Loucy (cell line): Measurements from ENCODE around the gene ARFIP1.

Experiments used
- H2AFZ ChIP-seq: fragments of 200-600 bp; sonication (generic); 2 replicates; pipeline ENCODE4 v1.6.0; 2016; ENCODE audit warnings: antibody characterized with exemption, mild to moderate bottlenecking, low read length, moderate library complexity
- H3F3A ChIP-seq: fragments of 200-600 bp; 2 replicates; pipeline ENCODE4 v1.6.0; 2016; ENCODE audit warnings: antibody characterized with exemption, low read depth, mild to moderate bottlenecking
- H3K27me3 ChIP-seq: fragments of 200-600 bp; sonication (generic); 2 replicates; pipeline ENCODE4 v1.6.1; 2014; ENCODE audit warnings: low read length, mild to moderate bottlenecking; ENCODE audit not compliant: insufficient read depth, poor library complexity, severe bottlenecking
- H3K36me3 ChIP-seq: fragments of 200-600 bp; sonication (generic); 2 replicates; pipeline ENCODE4 v1.6.1; 2016; ENCODE audit warnings: low read length; ENCODE audit not compliant: insufficient read depth
- H3K4me1 ChIP-seq: fragments of 200-600 bp; sonication (generic); 2 replicates; pipeline ENCODE4 v1.5.1; 2014; ENCODE audit warnings: low read length, mild to moderate bottlenecking; ENCODE audit not compliant: insufficient read depth, poor library complexity, severe bottlenecking
- H3K4me2 ChIP-seq: fragments of 200-600 bp; sonication (generic); 2 replicates; pipeline ENCODE4 v1.6.0; 2014; ENCODE audit warnings: antibody characterized with exemption, low read length, low read depth, mild to moderate bottlenecking; ENCODE audit not compliant: poor library complexity, severe bottlenecking
- H3K4me3 ChIP-seq: fragments of 200-600 bp; sonication (generic); 2 replicates; pipeline ENCODE4 v1.5.1; 2014; ENCODE audit warnings: low read length, mild to moderate bottlenecking, mixed read lengths; ENCODE audit not compliant: poor library complexity, severe bottlenecking
- H3K79me2 ChIP-seq: fragments of 200-600 bp; sonication (generic); 2 replicates; pipeline ENCODE4 v1.6.1; 2014; ENCODE audit warnings: low read length; ENCODE audit not compliant: insufficient read depth
- H3K9ac ChIP-seq: fragments of 200-600 bp; sonication (generic); 2 replicates; pipeline ENCODE4 v1.6.0; 2014; ENCODE audit warnings: mild to moderate bottlenecking, low read depth, low read length, moderate library complexity; ENCODE audit not compliant: poor library complexity, severe bottlenecking
- H3K9me2 ChIP-seq: fragments of 200-600 bp; sonication (generic); replicated peaks from 2 replicates; pipeline ENCODE4 v1.6.1; 2016; ENCODE audit warnings: low read depth, low read length, mixed read lengths
- H3K9me3 ChIP-seq: fragments of 200-600 bp; sonication (generic); 2 replicates; pipeline ENCODE4 v1.6.1; 2014; ENCODE audit warnings: mild to moderate bottlenecking, antibody characterized with exemption, low read length, low read depth; ENCODE audit not compliant: insufficient read depth
- H4K20me1 ChIP-seq: fragments of 200-600 bp; sonication (generic); 2 replicates; pipeline ENCODE4 v1.6.0; 2014; ENCODE audit warnings: antibody characterized with exemption, low read length, mild to moderate bottlenecking; ENCODE audit not compliant: insufficient read depth, poor library complexity, severe bottlenecking
- EZH2phosphoT487 ChIP-seq: fragments of 200-600 bp; IDR thresholded peaks from 2 replicates; pipeline ENCODE4 v1.6.1; 2018; ENCODE audit warnings: antibody characterized with exemption, mild to moderate bottlenecking, moderate library complexity, borderline replicate concordance
- TF ChIP-seq, protein P1 (sequence below): fragments of 200-600 bp; sonication (generic); conservative IDR thresholded peaks from 2 replicates; pipeline ENCODE4 v1.5.1; 2014; ENCODE audit warnings: mild to moderate bottlenecking, antibody characterized with exemption, low read length

The ARFIP1 gene

GRCh38 chr4:152939621-152940020 is 159.9 kb downstream of the ARFIP1 start:
- no peak overlapping the region for H3K9ac ChIP-seq
- no peak for TF ChIP-seq EZH2phosphoT487
- TF ChIP-seq, protein P1, sequence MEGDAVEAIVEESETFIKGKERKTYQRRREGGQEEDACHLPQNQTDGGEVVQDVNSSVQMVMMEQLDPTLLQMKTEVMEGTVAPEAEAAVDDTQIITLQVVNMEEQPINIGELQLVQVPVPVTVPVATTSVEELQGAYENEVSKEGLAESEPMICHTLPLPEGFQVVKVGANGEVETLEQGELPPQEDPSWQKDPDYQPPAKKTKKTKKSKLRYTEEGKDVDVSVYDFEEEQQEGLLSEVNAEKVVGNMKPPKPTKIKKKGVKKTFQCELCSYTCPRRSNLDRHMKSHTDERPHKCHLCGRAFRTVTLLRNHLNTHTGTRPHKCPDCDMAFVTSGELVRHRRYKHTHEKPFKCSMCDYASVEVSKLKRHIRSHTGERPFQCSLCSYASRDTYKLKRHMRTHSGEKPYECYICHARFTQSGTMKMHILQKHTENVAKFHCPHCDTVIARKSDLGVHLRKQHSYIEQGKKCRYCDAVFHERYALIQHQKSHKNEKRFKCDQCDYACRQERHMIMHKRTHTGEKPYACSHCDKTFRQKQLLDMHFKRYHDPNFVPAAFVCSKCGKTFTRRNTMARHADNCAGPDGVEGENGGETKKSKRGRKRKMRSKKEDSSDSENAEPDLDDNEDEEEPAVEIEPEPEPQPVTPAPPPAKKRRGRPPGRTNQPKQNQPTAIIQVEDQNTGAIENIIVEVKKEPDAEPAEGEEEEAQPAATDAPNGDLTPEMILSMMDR = no peak

DNA sequence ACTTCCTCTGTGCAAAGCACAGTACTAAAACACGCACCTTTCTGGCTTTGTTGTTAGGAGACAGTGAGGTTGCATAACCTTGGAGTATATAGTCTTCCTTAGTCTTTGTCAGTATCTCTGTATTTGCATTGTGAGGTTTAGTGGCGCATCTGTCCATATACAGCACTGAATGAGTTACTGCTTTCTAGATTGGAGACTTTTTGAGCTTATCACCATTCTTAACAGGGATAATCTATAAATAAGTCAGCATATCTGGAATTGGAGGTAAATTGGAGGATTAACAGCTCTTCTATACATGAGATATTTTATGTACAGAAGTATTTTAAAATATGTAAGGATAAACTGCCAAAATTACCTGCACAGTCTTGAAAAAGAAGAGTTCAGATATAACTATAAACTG is 160.7 kb downstream of the ARFIP1 start:
- Histone ChIP-seq H3F3A (no peaks in the 10 kb centered on the region), H3K4me1 (peaks cover 20% of the 10 kb centered on the region), H3K79me2 (no peaks in the 10 kb centered on the region), H3K4me3 (no peak overlapping the region), H3K9ac (no peak overlapping the region), H3K36me3 (no peaks in the 10 kb centered on the region), H2AFZ (no peak overlapping the region), H4K20me1 (no peaks in the 10 kb centered on the region), H3K27me3 (no peaks in the 10 kb centered on the region), H3K9me2 (no peaks in the 10 kb centered on the region), H3K9me3 (no peaks in the 10 kb centered on the region), H3K4me2 (no peak overlapping the region)
- TF ChIP-seq, protein P1 = no peak
- TF ChIP-seq EZH2phosphoT487 = no peak

More at GRCh38 chr4:152939621-152940020, 159.9 kb downstream of the ARFIP1 start:
- H3F3A ChIP-seq = no peaks in the 10 kb centered on the region
- H3K4me1 ChIP-seq = peaks cover 15% of the 10 kb centered on the region
- H3K4me3 ChIP-seq = no peak overlapping the region
- no peaks in the 10 kb centered on the region for H4K20me1 ChIP-seq
- no peak overlapping the region for H2AFZ ChIP-seq
- H3K4me2 ChIP-seq = no peak overlapping the region
- no peaks in the 10 kb centered on the region for H3K9me2 ChIP-seq
- H3K36me3 ChIP-seq = no peaks in the 10 kb centered on the region
- no peaks in the 10 kb centered on the region for H3K27me3 ChIP-seq
- no peaks in the 10 kb centered on the region for H3K9me3 ChIP-seq
- H3K79me2 ChIP-seq = no peaks in the 10 kb centered on the region

DNA sequence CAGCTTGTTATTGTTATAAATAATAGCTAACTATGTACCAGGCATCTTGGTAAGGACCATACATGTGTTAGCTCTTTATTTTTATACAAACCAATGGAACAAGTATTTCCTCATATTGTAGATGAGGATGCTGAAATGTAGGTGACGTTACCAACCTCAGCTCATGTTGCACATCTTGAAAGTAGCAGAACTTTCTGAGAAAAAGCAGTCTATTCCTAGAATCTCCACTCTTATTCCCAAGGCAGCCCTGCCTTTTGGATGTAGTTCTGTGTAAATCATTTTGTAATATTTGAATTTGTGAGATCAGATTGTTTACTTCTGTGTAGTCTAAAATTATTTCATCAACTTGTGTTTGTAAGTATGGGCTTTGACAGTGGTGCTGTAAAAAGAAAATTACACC is 161.7 kb downstream of the ARFIP1 start:
- no peaks in the 10 kb centered on the region for H3K27me3 ChIP-seq

More for the DNA sequence above, 161.7 kb downstream of the ARFIP1 start:
- H3K9ac ChIP-seq = no peak overlapping the region
- H3K4me3 ChIP-seq = no peak overlapping the region
- H3K4me1 ChIP-seq = peaks cover 20% of the 10 kb centered on the region
- no peaks in the 10 kb centered on the region for H3F3A ChIP-seq
- no peaks in the 10 kb centered on the region for H3K79me2 ChIP-seq
- H3K36me3 ChIP-seq = no peaks in the 10 kb centered on the region
- H3K9me3 ChIP-seq = no peaks in the 10 kb centered on the region
- H4K20me1 ChIP-seq = no peaks in the 10 kb centered on the region
- H2AFZ ChIP-seq = no peak overlapping the region
- TF ChIP-seq EZH2phosphoT487 = no peak
- TF ChIP-seq, protein P1 = no peak
- H3K4me2 ChIP-seq = no peak overlapping the region
- H3K9me2 ChIP-seq = no peaks in the 10 kb centered on the region
